BE2C (cell line): ENCODE results near the gene TAGAP.
A peak's percentile ranks its signal among the peaks of the same experiment; 100 is the strongest.
"Not testable (repeated sequence)": the region's sequence is repeated elsewhere in the genome, so short reads cannot be mapped to it uniquely, and the experiment has no call there.

Source experiments
- DNase-seq: peaks from one replicate; pipeline ENCODE4 v3.0.0-alpha.2; 2020
- H3K27me3 ChIP-seq: fragments of 250-450 bp; sonication (Bioruptor Pico); 2 replicates; pipeline ENCODE4 v1.5.1; 2020; ENCODE audit warnings: mild to moderate bottlenecking
- H3K36me3 ChIP-seq: fragments of 250-450 bp; sonication (Bioruptor Pico); 2 replicates; pipeline ENCODE4 v1.5.1; 2020; ENCODE audit warnings: mild to moderate bottlenecking
- H3K4me1 ChIP-seq: fragments of 250-450 bp; sonication (Bioruptor Pico); 2 replicates; pipeline ENCODE4 v1.5.1; 2020
- H3K4me3 ChIP-seq: 2 replicates; pipeline ENCODE4 v1.5.1; 2011; ENCODE audit warnings: low read depth, low read length
- H3K9me3 ChIP-seq: fragments of 250-450 bp; sonication (Bioruptor Pico); 2 replicates; pipeline ENCODE4 v1.5.1; 2020
- CTCF ChIP-seq: IDR thresholded peaks from 2 replicates; pipeline ENCODE4 v1.5.1; 2012; ENCODE audit warnings: mild to moderate bottlenecking, low read depth, low read length

Gene TAGAP

GRCh38 chr6:159014406-159014805, 30.4 kb downstream of the TAGAP start:
- Histone ChIP-seq H3K36me3 (no peaks in the 10 kb centered on the region), H3K27me3 (no peaks in the 10 kb centered on the region), H3K9me3 (no peaks in the 10 kb centered on the region), H3K4me3 (no peak overlapping the region), H3K4me1 (no peaks in the 10 kb centered on the region)
- TF ChIP-seq CTCF = no peak
- DNase-seq = no peak

- no peak for TF ChIP-seq CTCF
- H3K36me3 ChIP-seq = no peaks in the 10 kb centered on the region
- H3K4me1 ChIP-seq = no peaks in the 10 kb centered on the region
- DNase-seq = no peak
- H3K9me3 ChIP-seq = no peaks in the 10 kb centered on the region
- H3K4me3 ChIP-seq = no peak overlapping the region
- H3K27me3 ChIP-seq = no peaks in the 10 kb centered on the region
These were observed 31.6 kb downstream of the TAGAP start for GRCh38 chr6:159013229-159013628.

- Histone ChIP-seq H3K27me3 (no peaks in the 10 kb centered on the region), H3K36me3 (no peaks in the 10 kb centered on the region), H3K9me3 (no peaks in the 10 kb centered on the region), H3K4me1 (no peaks in the 10 kb centered on the region), H3K4me3 (no peak overlapping the region)
- no peak for DNase-seq
- TF ChIP-seq CTCF = no peak
These were observed 32.6 kb downstream of the TAGAP start for GRCh38 chr6:159012201-159012600.

- not testable (repeated sequence) for H3K4me1 ChIP-seq, H3K27me3 ChIP-seq, H3K9me3 ChIP-seq, H3K4me3 ChIP-seq, DNase-seq, H3K36me3 ChIP-seq
These were observed 34.7 kb downstream of the TAGAP start for GRCh38 chr6:159010037-159010612.

GRCh38 chr6:159008656-159009288, 36.0 kb downstream of the TAGAP start:
- peak; percentile 34; the same call in 1 of the 2 replicates for TF ChIP-seq CTCF
- no peaks in the 10 kb centered on the region for H3K9me3 ChIP-seq
- no peaks in the 10 kb centered on the region for H3K4me1 ChIP-seq
- H3K36me3 ChIP-seq = no peaks in the 10 kb centered on the region
- no peak for DNase-seq
- no peak overlapping the region for H3K4me3 ChIP-seq
- H3K27me3 ChIP-seq = no peaks in the 10 kb centered on the region

GRCh38 chr6:159007510-159007909, 37.3 kb downstream of the TAGAP start:
- no peak for DNase-seq
- Histone ChIP-seq H3K4me1 (no peaks in the 10 kb centered on the region), H3K36me3 (no peaks in the 10 kb centered on the region), H3K9me3 (no peaks in the 10 kb centered on the region), H3K4me3 (no peak overlapping the region), H3K27me3 (no peaks in the 10 kb centered on the region)
- no peak for TF ChIP-seq CTCF
